ENCODE measurements around the gene TPI1.

Gene TPI1

DNA sequence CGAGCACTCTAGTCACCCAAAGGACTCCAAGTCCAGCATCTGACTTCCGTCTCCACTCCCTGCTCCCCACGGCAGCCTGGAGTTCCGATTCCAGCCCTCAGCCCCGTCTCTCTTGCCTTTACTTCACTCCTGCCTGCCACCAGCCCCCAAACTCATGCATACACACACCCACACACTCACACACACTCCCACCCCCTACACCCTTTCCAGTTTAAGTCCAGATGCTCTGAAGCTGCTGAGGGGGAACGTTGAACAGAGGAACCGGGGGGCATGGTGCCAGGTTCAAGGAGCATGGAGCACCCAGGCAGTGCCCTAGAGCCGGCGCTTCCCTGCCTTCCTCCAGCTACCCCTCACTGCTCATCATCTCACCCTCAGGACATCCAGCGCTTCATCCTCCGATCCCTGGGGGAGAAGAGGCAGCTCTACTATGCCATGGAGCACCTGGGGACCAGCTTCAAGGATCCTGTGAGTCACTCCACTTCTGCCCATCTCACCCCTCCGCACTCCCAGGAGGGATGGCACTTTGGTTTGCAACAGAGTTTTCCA, 35.8 kb upstream of the TPI1 start:
- TF ChIP-seq, protein P1, sequence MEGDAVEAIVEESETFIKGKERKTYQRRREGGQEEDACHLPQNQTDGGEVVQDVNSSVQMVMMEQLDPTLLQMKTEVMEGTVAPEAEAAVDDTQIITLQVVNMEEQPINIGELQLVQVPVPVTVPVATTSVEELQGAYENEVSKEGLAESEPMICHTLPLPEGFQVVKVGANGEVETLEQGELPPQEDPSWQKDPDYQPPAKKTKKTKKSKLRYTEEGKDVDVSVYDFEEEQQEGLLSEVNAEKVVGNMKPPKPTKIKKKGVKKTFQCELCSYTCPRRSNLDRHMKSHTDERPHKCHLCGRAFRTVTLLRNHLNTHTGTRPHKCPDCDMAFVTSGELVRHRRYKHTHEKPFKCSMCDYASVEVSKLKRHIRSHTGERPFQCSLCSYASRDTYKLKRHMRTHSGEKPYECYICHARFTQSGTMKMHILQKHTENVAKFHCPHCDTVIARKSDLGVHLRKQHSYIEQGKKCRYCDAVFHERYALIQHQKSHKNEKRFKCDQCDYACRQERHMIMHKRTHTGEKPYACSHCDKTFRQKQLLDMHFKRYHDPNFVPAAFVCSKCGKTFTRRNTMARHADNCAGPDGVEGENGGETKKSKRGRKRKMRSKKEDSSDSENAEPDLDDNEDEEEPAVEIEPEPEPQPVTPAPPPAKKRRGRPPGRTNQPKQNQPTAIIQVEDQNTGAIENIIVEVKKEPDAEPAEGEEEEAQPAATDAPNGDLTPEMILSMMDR (IDR thresholded peaks at IDR 0.05; ENCODE audit: insufficient read depth, low read length, missing control alignments), result no peak
- CTCF ChIA-PET, result interaction anchor here (1.2 to 17.9 kb wide), 4 partner anchors 7 to 78 kb away, joined by 6 to 316 read pairs (median 194); partner anchors contain the start of genes CDCA3, GNB3, GPR162 and MLF2
- H3K4me3 ChIP-seq (ENCODE audit: low read depth, low read length), result no peak overlapping the region
- DNase-seq (ENCODE audit: low read depth, low spot score), result no peak
- POLR2A ChIA-PET, result interaction anchor here (0.6 to 4.6 kb wide), 4 partner anchors 11 to 65 kb away, joined by 3 to 25 read pairs (median 12); partner anchors contain the start of genes CDCA3, PTMS, TPI1 and USP5

DNA sequence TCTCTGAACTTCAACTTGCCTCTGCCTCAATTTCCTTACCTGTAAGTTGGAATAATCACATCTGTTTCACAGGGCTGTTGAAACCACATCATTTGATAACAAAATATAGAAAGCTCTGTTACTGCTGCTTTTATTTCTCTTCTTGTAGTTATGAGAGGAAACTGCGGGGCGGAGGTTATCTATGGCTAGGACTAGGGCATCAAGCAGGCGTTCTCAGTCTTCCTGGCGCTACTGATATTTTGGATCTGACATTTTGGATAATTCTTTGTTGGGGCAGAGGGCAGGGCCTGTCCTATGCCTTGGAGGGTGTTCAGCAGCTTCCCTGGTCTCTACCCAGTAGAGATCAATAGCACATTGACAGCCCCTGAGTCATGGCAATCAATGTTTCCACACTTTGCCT, 35.2 kb upstream of the TPI1 start:
- CTCF ChIA-PET, result interaction anchor here (1.2 to 17.9 kb wide), 4 partner anchors 7 to 79 kb away, joined by 6 to 316 read pairs (median 194); partner anchors contain the start of genes CDCA3, GNB3, GPR162 and MLF2
- POLR2A ChIA-PET, result interaction anchor here (1.5 to 2.1 kb wide), 2 partner anchors 36 to 65 kb away, joined by 5 to 7 read pairs; partner anchors contain the start of genes PTMS and TPI1

DNA sequence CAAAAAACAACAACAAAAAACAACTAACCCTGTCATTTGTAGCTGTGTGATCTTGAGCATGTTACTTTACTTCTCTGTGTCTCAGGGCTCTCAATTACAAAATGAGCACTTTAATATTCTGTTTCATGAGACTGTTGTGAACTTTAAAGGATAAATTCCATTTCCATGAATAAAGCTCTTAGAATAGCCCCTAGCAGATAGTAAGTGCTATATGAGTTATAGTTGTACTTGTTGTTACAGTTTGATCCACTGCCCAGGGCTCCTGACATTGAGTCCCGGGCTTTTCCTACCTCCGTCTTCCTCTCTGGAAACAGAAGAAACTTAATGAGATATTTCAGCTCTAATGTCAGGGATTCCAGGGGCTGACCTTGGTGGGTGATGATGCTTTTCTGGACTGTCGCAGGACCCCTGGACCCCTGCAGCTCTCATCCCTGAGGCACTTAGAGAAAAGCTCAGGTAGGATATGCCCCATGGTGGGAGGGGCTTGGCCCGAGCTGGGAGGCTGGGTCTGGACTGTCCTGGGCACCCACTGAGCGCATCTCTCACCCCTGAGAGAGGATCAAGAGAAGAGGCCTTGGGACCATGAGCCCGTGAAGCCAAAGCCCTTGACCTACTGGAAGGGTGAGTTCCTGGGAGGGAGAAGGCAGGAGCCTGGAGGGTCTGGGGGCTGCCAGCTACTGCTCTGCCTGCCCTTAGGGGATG, 34.0 kb upstream of the TPI1 start:
- POLR2A ChIA-PET, result interaction anchor here (0.8 to 2.1 kb wide), 3 partner anchors 11 to 35 kb away, joined by 3 to 7 read pairs (median 4); partner anchors contain the start of genes CDCA3 and TPI1
- CTCF ChIA-PET, result interaction anchor here (0.6 to 17.9 kb wide), 9 partner anchors 9 to 135 kb away, joined by 3 to 316 read pairs (median 3); partner anchors contain the start of genes CDCA3, GNB3, GPR162 and MLF2
- TF ChIP-seq, protein P1 (IDR thresholded peaks at IDR 0.05; ENCODE audit: insufficient read depth, low read length, missing control alignments), result no peak
- no peak overlapping the region for H3K4me3 ChIP-seq (ENCODE audit: low read depth, low read length)
- no peak for DNase-seq (ENCODE audit: low read depth, low spot score)

More for the DNA sequence above, 35.2 kb upstream of the TPI1 start:
- H3K4me3 ChIP-seq (ENCODE audit: low read depth, low read length), result no peak overlapping the region
- DNase-seq (ENCODE audit: low read depth, low spot score), result no peak
- TF ChIP-seq, protein P1 (IDR thresholded peaks at IDR 0.05; ENCODE audit: insufficient read depth, low read length, missing control alignments), result no peak

DNA sequence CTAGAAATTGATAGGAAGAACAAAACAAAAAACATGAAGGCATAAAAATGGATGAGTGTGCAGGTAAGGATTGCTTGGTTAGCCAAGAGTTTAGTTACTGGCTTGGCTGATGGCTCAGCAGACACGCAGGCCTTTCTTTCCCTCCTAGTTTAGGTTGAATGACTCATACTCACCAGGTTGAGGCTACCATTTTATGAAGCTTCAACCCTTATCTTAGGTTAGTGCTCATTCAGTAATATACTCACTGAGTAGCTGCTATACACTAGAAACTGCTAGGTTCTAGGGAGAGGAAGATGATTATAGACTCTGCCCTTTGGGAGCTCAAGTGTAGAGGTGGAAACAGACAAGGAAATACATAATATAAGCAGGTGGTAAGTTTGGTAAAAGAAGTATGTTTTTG, 33.1 kb upstream of the TPI1 start:
- TF ChIP-seq, protein P1 (IDR thresholded peaks at IDR 0.05; ENCODE audit: insufficient read depth, low read length, missing control alignments), result no peak
- ChIA-PET POLR2A (interaction anchor here (0.7 to 1.2 kb wide), 2 partner anchors 9 to 17 kb away, joined by 3 to 6 read pairs; partner anchors contain the start of genes CDCA3 and USP5), CTCF (interaction anchor here (0.6 to 17.9 kb wide), 9 partner anchors 9 to 109 kb away, joined by 3 to 316 read pairs (median 3); partner anchors contain the start of genes CDCA3, GNB3, GPR162 and MLF2)
- DNase-seq (ENCODE audit: low read depth, low spot score), result no peak
- H3K4me3 ChIP-seq (ENCODE audit: low read depth, low read length), result no peak overlapping the region

DNA sequence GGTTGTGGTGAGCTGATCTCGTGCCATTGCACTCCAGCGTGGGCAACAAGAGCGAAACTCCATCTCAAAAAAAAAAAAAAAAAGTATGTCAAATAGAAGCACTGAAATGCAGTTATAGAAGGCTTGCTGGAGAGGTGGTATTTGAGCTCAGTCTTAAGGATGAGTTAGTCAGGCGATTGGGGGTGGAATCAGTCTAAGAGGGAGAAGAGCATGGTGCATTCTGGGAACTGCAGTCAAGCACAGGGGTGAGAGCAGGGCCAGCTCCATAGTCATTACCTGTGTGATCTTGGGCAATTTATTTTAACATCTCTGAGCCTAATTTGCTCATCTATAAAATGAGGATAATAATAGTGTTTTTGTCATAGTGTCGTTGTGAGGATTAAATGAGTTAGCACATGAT, 32.5 kb upstream of the TPI1 start:
- ChIA-PET POLR2A (interaction anchor here (0.6 to 1.2 kb wide), 2 partner anchors 17 to 200 kb away, joined by 3 to 6 read pairs; partner anchors contain the start of genes CDCA3 and USP5), CTCF (interaction anchor here (0.6 to 17.9 kb wide), 10 partner anchors 10 to 239 kb away, joined by 3 to 316 read pairs (median 3); partner anchors contain the start of genes CDCA3, GNB3, GPR162 and MLF2)
- TF ChIP-seq, protein P1 (IDR thresholded peaks at IDR 0.05; ENCODE audit: insufficient read depth, low read length, missing control alignments), result no peak
- no peak for DNase-seq (ENCODE audit: low read depth, low spot score)
- H3K4me3 ChIP-seq (ENCODE audit: low read depth, low read length), result no peak overlapping the region
